ENCODE results near the gene C3. TPM values are rescaled to one million over a fixed set of nuclear protein-coding genes. Genes with fewer than 3 reads are reported as not detected.

C3 gene
- total RNA-seq, 1 experiment from 2014 or later = 4.7 TPM

Other genes with a start within 250 kb of the C3 start
- 0.19 TPM in 1 of 2 replicates, not detected in the other for gene DENND1C, start 238.9 kb downstream of the C3 start, total RNA-seq (2014; rRNA removed; shearing (Covaris generic))
- gene TUBB4A, start 218.3 kb downstream of the C3 start, total RNA-seq (2014; rRNA removed; shearing (Covaris generic)) = 0.87 and 9.2 TPM in 2 replicates
- gene TNFSF9, start 189.6 kb downstream of the C3 start, total RNA-seq (2014; rRNA removed; shearing (Covaris generic)) = 17.8 and 18.6 TPM in 2 replicates
- 0.12 TPM in 1 of 2 replicates, not detected in the other for gene CD70, start 129.5 kb downstream of the C3 start, total RNA-seq (2014; rRNA removed; shearing (Covaris generic))
- gene TNFSF14, start 50.5 kb downstream of the C3 start, total RNA-seq (2014; rRNA removed; shearing (Covaris generic)) = 0.04 TPM in 1 of 2 replicates, not detected in the other
- 65.4 and 81.8 TPM in 2 replicates for gene GPR108, start 16.9 kb upstream of the C3 start, total RNA-seq (2014; rRNA removed; shearing (Covaris generic))
- gene TRIP10, start 19.0 kb upstream of the C3 start, total RNA-seq (2014; rRNA removed; shearing (Covaris generic)) = 29.5 and 91.7 TPM in 2 replicates
- not detected in 2 replicates for gene SH2D3A, start 46.8 kb upstream of the C3 start, total RNA-seq (2014; rRNA removed; shearing (Covaris generic))
- gene VAV1, start 52.1 kb upstream of the C3 start, total RNA-seq (2014; rRNA removed; shearing (Covaris generic)) = 0.06 TPM in 1 of 2 replicates, not detected in the other
- gene ADGRE1, start 166.9 kb upstream of the C3 start, total RNA-seq (2014; rRNA removed; shearing (Covaris generic)) = 32.3 and 36.0 TPM in 2 replicates